HepG2 (cell line): ENCODE data around the gene SLTM. TPM values are rescaled to one million over a fixed set of nuclear protein-coding genes. Genes with fewer than 3 reads are reported as not detected.

Experiments used
- AGO2 ChIP-seq: fragments of 200-400 bp; formaldehyde crosslinking; optimal IDR thresholded peaks from 2 replicates; pipeline ENCODE3; 2017; ENCODE audit warnings: mild to moderate bottlenecking, low read depth, low read length, moderate library complexity
- AKAP8 ChIP-seq: sonication (generic); formaldehyde crosslinking; IDR thresholded peaks from 2 replicates; pipeline ENCODE4 v1.5.1; 2020; ENCODE audit warnings: mild to moderate bottlenecking, missing genetic modification reagents
- ARID3A ChIP-seq: IDR thresholded peaks from 2 replicates; pipeline ENCODE4 v1.6.1; 2012; ENCODE audit warnings: low read depth, low read length, improper control_type of control experiment
- ATM ChIP-seq: fragments of 450-650 bp; IDR thresholded peaks from 2 replicates; pipeline ENCODE4 v1.7.1; 2017; ENCODE audit warnings: mild to moderate bottlenecking, borderline replicate concordance
- CENPBD1 ChIP-seq: sonication (generic); formaldehyde crosslinking; IDR thresholded peaks from 2 replicates; pipeline ENCODE4 v1.8.0; 2022; ENCODE audit warnings: missing genetic modification reagents, low read depth, mild to moderate bottlenecking, borderline replicate concordance
- ELF1 ChIP-seq: sonication (generic); formaldehyde crosslinking; IDR thresholded peaks from 2 replicates; pipeline ENCODE4 v1.4.0; 2020; ENCODE audit warnings: missing genetic modification reagents
- HNF1A ChIP-seq, 2 experiments: sonication (generic) in 1 of 2; formaldehyde crosslinking in 1 of 2; IDR thresholded peaks; 2 replicates each; pipeline versions ENCODE4 v1.4.0 to v1.6.1; 2016 to 2020; ENCODE audit warnings: borderline replicate concordance in 1 of 2, low read depth in 1 of 2, mild to moderate bottlenecking in 1 of 2, missing genetic modification reagents in 1 of 2
- MTA1 ChIP-seq: sonication (generic); formaldehyde crosslinking; IDR thresholded peaks from 2 replicates; pipeline ENCODE4 v1.4.0; 2020; ENCODE audit warnings: missing genetic modification reagents, mild to moderate bottlenecking, borderline replicate concordance
- NFKBIZ ChIP-seq: IDR thresholded peaks from 2 replicates; pipeline ENCODE4 v1.6.1; 2018; ENCODE audit warnings: missing genetic modification reagents, missing compliant biosample characterization
- PLRG1 ChIP-seq: fragments of 450-650 bp; conservative IDR thresholded peaks from 2 replicates; pipeline ENCODE4 v1.6.1; 2016
- SCMH1 ChIP-seq: sonication (generic); formaldehyde crosslinking; IDR thresholded peaks from 2 replicates; pipeline ENCODE4 v1.9.0; 2021; ENCODE audit warnings: missing genetic modification reagents, mild to moderate bottlenecking, borderline replicate concordance
- SRSF9 ChIP-seq: fragments of 200-400 bp; formaldehyde crosslinking; IDR thresholded peaks from 2 replicates; pipeline ENCODE4 v1.6.1; 2018; ENCODE audit warnings: borderline replicate concordance, mild to moderate bottlenecking, low read depth, low read length; ENCODE audit not compliant: insufficient read depth, poor library complexity, severe bottlenecking
- TRIM22 ChIP-seq: fragments of 450-650 bp; IDR thresholded peaks from 2 replicates; pipeline ENCODE4 v1.6.1; 2017
- ZFP36 ChIP-seq: fragments of 150-350 bp; IDR thresholded peaks from 2 replicates; pipeline ENCODE4 v1.6.1; 2018; ENCODE audit warnings: borderline replicate concordance, low read length, low read depth; ENCODE audit not compliant: partially characterized antibody
- ZFP41 ChIP-seq: sonication (generic); formaldehyde crosslinking; IDR thresholded peaks from 2 replicates; pipeline ENCODE4 v1.4.0; 2020; ENCODE audit warnings: mild to moderate bottlenecking, missing genetic modification reagents, borderline replicate concordance
- ZNF180 ChIP-seq: sonication (generic); formaldehyde crosslinking; IDR thresholded peaks from 2 replicates; pipeline ENCODE4 v1.4.0; 2020; ENCODE audit warnings: low read depth, missing genetic modification reagents, borderline replicate concordance
- ZNF317 ChIP-seq: sonication (generic); formaldehyde crosslinking; IDR thresholded peaks from 2 replicates; pipeline ENCODE4 v1.5.0; 2020; ENCODE audit warnings: mild to moderate bottlenecking, missing genetic modification reagents
- ZNF335 ChIP-seq: sonication (generic); formaldehyde crosslinking; IDR thresholded peaks from 2 replicates; pipeline ENCODE4 v1.4.0; 2020; ENCODE audit warnings: missing genetic modification reagents
- ZNF777 ChIP-seq: sonication (generic); formaldehyde crosslinking; IDR thresholded peaks from 2 replicates; pipeline ENCODE4 v1.4.0; 2020; ENCODE audit warnings: missing genetic modification reagents
- polyA plus RNA-seq, 8 experiments: library from polyadenylated mRNA; depleted of rRNA in 3 of 8; stranded (reverse) in 7 of 8; unstranded in 1 of 8; fragments of >200 nt; fragmentation: Illumina TruSeq in 4 of 8; extraction: Trizol in 4 of 8; gene quantifications; 2 replicates each; pipeline versions ENCODE4 v1.2.1 to v1.2.3, GENCODE V29; 2011 to 2016; ENCODE audit warnings: low read depth in 4 of 8, missing spikeins in 1 of 8, mixed read lengths in 1 of 8; ENCODE audit not compliant: insufficient read depth in 1 of 8
- total RNA-seq, 5 experiments: library from RNA; depleted of rRNA; stranded (reverse); fragments of >200 nt; fragmentation: Illumina TruSeq; extraction: Trizol; gene quantifications; 2 replicates each; pipeline ENCODE4 v1.2.3, GENCODE V29; 2016; ENCODE audit warnings: low read depth in 1 of 5

The SLTM gene
- total and polyA plus RNA-seq, 2 of the 13 experiments (the other 11 are each of a cell fraction or from before 2014, with no cell fraction given) = 22.0 to 64.2 TPM

- TF ChIP-seq ARID3A (no peak), SCMH1 (no peak), TRIM22 (no peak), ZFP41 (CRISPR knock-in tag) (no peak), HNF1A (IDR thresholded peaks at IDR 0.05; ENCODE audit: low read depth) (no peak), HNF1A (CRISPR knock-in tag; IDR thresholded peaks at IDR 0.05; ENCODE audit: borderline replicate concordance) (no peak; the same call in 1 of the 2 replicates), ZNF777 (CRISPR knock-in tag) (peak; percentile 40; the same call in 1 of the 2 replicates), AGO2 (peak; percentile 87), MTA1 (CRISPR knock-in tag) (peak; percentile 71; the same call in 1 of the 2 replicates), ZNF335 (no peak), ATM (no peak), ZNF317 (CRISPR knock-in tag) (no peak), AKAP8 (CRISPR knock-in tag) (peak; percentile 29; the same call in 1 of the 2 replicates), CENPBD1 (CRISPR knock-in tag) (no peak), NFKBIZ (no peak), PLRG1 (no peak), SRSF9 (no peak), ZNF180 (CRISPR knock-in tag) (peak; percentile 61; the same call in 1 of the 2 replicates), ZFP36 (peak; percentile 57), ELF1 (CRISPR knock-in tag) (0 out of 2 replicates have a peak, but pooled peaks have one; percentile 28)
Measured at GRCh38 chr15:58933281-58934113, at the start of gene SLTM (continued).
